OCI-LY1 (cell line): Measurements from ENCODE around the gene ZNF618.

Experiments
- EZH2 ChIP-seq: fragments of 200-600 bp; sonication (generic), shearing (Covaris generic); IDR thresholded peaks from 2 replicates; pipeline ENCODE4 v1.8.0; 2017; ENCODE audit warnings: borderline replicate concordance, mixed run types, mild to moderate bottlenecking, antibody characterized with exemption, low read length, moderate library complexity, mixed read lengths
- TF ChIP-seq, protein P1 (sequence below): fragments of 200-600 bp; sonication (generic), shearing (Covaris generic); IDR thresholded peaks from 2 replicates; pipeline ENCODE4 v1.5.1; 2017; ENCODE audit warnings: mild to moderate bottlenecking, antibody characterized with exemption, low read length, moderate library complexity, mixed read lengths

DNA sequence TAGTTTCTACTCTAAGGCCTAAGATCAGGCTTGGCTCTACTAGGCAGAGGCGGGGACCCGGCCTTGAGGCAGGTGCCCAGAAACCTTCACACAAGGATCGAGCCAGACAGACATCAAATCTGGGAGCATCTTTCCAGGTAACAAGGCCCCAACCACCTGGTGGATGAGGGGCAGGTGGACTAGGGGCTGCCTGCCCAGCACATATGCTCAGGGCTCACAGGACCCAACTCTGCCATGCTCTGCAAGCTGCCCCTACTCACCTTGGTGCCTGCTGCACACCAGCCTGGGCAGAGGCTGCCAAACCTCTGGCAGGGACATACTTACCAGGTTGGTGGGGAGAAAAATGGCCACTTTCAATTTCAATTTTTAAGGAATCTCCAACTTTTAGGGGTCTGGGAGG, 2.2 kb upstream of the ZNF618 start:
- TF ChIP-seq, protein P1, sequence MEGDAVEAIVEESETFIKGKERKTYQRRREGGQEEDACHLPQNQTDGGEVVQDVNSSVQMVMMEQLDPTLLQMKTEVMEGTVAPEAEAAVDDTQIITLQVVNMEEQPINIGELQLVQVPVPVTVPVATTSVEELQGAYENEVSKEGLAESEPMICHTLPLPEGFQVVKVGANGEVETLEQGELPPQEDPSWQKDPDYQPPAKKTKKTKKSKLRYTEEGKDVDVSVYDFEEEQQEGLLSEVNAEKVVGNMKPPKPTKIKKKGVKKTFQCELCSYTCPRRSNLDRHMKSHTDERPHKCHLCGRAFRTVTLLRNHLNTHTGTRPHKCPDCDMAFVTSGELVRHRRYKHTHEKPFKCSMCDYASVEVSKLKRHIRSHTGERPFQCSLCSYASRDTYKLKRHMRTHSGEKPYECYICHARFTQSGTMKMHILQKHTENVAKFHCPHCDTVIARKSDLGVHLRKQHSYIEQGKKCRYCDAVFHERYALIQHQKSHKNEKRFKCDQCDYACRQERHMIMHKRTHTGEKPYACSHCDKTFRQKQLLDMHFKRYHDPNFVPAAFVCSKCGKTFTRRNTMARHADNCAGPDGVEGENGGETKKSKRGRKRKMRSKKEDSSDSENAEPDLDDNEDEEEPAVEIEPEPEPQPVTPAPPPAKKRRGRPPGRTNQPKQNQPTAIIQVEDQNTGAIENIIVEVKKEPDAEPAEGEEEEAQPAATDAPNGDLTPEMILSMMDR, result no peak
- no peak for TF ChIP-seq EZH2
